ENCODE results near the gene USP17L12.
"Not testable (repeated sequence)": the region's sequence is repeated elsewhere in the genome, so short reads cannot be mapped to it uniquely, and the experiment has no call there.

DNA sequence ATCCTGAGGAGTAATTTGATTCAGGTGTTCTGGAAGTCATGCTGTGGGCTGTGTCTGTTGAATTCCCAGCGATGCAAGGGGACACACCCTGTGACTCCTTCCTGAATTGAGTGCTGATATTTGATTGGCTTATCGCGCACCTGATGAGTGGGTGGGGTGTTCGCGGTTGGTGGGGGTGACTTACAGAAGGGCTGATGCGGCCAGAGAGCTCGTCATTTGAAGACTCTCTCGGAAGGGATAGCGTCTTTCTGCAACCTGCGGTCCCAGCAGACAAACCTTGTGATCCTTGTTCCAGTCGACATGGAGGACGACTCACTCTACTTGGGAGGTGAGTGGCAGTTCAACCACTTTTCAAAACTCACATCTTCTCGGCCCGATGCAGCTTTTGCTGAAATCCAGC, 23.6 kb downstream of the USP17L12 start, which contains the start of gene USP17L17:
- TF ChIP-seq CTCF (IDR thresholded peaks at IDR 0.05; ENCODE audit: low read depth, low read length, missing input control): not testable (repeated sequence)
- TF ChIP-seq, protein P1, sequence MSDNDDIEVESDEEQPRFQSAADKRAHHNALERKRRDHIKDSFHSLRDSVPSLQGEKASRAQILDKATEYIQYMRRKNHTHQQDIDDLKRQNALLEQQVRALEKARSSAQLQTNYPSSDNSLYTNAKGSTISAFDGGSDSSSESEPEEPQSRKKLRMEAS (IDR thresholded peaks at IDR 0.05): not testable (repeated sequence)
